Stomach (tissue), 4 donors: ENCODE measurements around the gene LMNB1.

Source experiments
- POLR2A ChIP-seq, 4 donors: fragments of 450-650 bp; IDR thresholded peaks; one replicate each; pipeline ENCODE4 v1.6.1; 2016; ENCODE audit warnings: antibody characterized with exemption in 4 of 4, control low read depth in 2 of 4, mild to moderate bottlenecking in 1 of 4, moderate library complexity in 1 of 4
- POLR2AphosphoS5 ChIP-seq, 3 donors: sonication (generic); formaldehyde crosslinking; IDR thresholded peaks; one replicate each; pipeline ENCODE4 v1.6.1; 2016; ENCODE audit warnings: antibody characterized with exemption in 3 of 3
- TF ChIP-seq, protein P1 (sequence below), 7 experiments: fragments of 450-650 bp in 4 of 7; fragments of 200-600 bp in 3 of 7; sonication (generic) in 3 of 7; IDR thresholded peaks; one replicate each; pipeline ENCODE4 v1.5.1; 2016 to 2019; ENCODE audit warnings: antibody characterized with exemption in 7 of 7, control low read depth in 2 of 7, mild to moderate bottlenecking in 1 of 7

DNA sequence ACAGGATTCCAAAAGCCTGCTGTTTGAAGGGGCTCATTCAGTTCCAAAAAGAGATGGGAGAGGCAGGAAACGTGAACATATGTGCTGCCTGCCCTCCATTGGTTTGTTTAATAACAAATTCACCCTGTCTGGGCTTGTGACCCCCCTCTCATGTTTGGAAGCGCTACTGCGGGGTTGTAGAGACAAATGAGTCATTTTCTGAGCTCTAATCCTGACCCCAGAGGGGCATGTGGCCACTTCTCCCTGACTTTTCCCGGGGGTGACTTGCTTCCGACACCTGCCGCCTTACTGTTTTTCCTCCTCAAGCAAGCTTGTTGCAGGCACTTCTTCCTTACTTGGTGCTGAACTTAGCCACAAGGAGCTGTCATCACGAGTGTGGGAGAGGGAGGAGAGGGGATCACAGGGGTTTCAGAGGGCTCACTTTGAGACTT is 75.9 kb downstream of the LMNB1 start:
- TF ChIP-seq, protein P1, sequence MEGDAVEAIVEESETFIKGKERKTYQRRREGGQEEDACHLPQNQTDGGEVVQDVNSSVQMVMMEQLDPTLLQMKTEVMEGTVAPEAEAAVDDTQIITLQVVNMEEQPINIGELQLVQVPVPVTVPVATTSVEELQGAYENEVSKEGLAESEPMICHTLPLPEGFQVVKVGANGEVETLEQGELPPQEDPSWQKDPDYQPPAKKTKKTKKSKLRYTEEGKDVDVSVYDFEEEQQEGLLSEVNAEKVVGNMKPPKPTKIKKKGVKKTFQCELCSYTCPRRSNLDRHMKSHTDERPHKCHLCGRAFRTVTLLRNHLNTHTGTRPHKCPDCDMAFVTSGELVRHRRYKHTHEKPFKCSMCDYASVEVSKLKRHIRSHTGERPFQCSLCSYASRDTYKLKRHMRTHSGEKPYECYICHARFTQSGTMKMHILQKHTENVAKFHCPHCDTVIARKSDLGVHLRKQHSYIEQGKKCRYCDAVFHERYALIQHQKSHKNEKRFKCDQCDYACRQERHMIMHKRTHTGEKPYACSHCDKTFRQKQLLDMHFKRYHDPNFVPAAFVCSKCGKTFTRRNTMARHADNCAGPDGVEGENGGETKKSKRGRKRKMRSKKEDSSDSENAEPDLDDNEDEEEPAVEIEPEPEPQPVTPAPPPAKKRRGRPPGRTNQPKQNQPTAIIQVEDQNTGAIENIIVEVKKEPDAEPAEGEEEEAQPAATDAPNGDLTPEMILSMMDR (IDR thresholded peaks at IDR 0.05), result no peak
- TF ChIP-seq POLR2A (IDR thresholded peaks at IDR 0.05), result no peak
- no peak for TF ChIP-seq POLR2AphosphoS5 (IDR thresholded peaks at IDR 0.05)
